SU-DHL-6 (cell line): ENCODE measurements around the gene MFSD6.

Source experiments
- H2AFZ ChIP-seq: fragments of 200-600 bp; sonication (generic); 2 replicates; pipeline ENCODE4 v1.6.1; 2014; ENCODE audit warnings: low read depth, mild to moderate bottlenecking, moderate library complexity, mixed read lengths, antibody characterized with exemption, low read length; ENCODE audit not compliant: severe bottlenecking
- H3F3A ChIP-seq: fragments of 200-600 bp; shearing (Covaris generic); 2 replicates; pipeline ENCODE4 v1.6.0; 2016; ENCODE audit warnings: antibody characterized with exemption, mild to moderate bottlenecking; ENCODE audit not compliant: insufficient read depth
- H3K27ac ChIP-seq: fragments of 200-600 bp; sonication (generic); 2 replicates; pipeline ENCODE4 v1.5.1; 2016; ENCODE audit warnings: low read depth, mild to moderate bottlenecking, low read length, moderate library complexity, mixed read lengths
- H3K27me3 ChIP-seq: fragments of 200-600 bp; sonication (generic), shearing (Covaris generic); 2 replicates; pipeline ENCODE4 v1.6.0; 2014; ENCODE audit warnings: mild to moderate bottlenecking, low read length
- H3K36me3 ChIP-seq: fragments of 200-600 bp; sonication (generic); 2 replicates; pipeline ENCODE4 v1.6.1; 2014; ENCODE audit warnings: mild to moderate bottlenecking, low read length, mixed read lengths
- H3K4me2 ChIP-seq: fragments of 300-600, 200-600 bp; shearing (Covaris generic), sonication (generic); 2 replicates; pipeline ENCODE4 v1.6.0; 2014; ENCODE audit warnings: low read length, low read depth, mild to moderate bottlenecking; ENCODE audit not compliant: poor library complexity, severe bottlenecking
- H3K4me3 ChIP-seq: fragments of 200-600 bp; sonication (generic); 2 replicates; pipeline ENCODE4 v1.5.1; 2014; ENCODE audit warnings: antibody characterized with exemption, low read length, mild to moderate bottlenecking, mixed read lengths; ENCODE audit not compliant: insufficient read depth, poor library complexity, severe bottlenecking
- H3K79me2 ChIP-seq: fragments of 200-600 bp; sonication (generic); 2 replicates; pipeline ENCODE4 v1.6.1; 2014; ENCODE audit warnings: mild to moderate bottlenecking, low read length, moderate library complexity; ENCODE audit not compliant: insufficient read depth
- H3K9ac ChIP-seq: fragments of 200-600 bp; sonication (generic); 2 replicates; pipeline ENCODE4 v1.7.0; 2014; ENCODE audit warnings: mild to moderate bottlenecking, low read length
- H3K9me2 ChIP-seq: fragments of 200-600 bp; sonication (generic); replicated peaks from 2 replicates; pipeline ENCODE4 v1.6.1; 2014; ENCODE audit warnings: low read length; ENCODE audit not compliant: insufficient read depth
- H3K9me3 ChIP-seq: fragments of 200-600 bp; sonication (generic); 2 replicates; pipeline ENCODE4 v1.6.1; 2014; ENCODE audit warnings: low read length, mixed read lengths; ENCODE audit not compliant: insufficient read depth
- H4K20me1 ChIP-seq: fragments of 200-600 bp; sonication (generic); 2 replicates; pipeline ENCODE4 v1.6.1; 2014; ENCODE audit warnings: low read depth, mild to moderate bottlenecking, antibody characterized with exemption, low read length, moderate library complexity, mixed read lengths
- EZH2phosphoT487 ChIP-seq: fragments of 200-600 bp; sonication (generic), shearing (Covaris generic); conservative IDR thresholded peaks from 2 replicates; pipeline ENCODE4 v1.6.1; 2018; ENCODE audit warnings: mild to moderate bottlenecking, antibody characterized with exemption, low read length, moderate library complexity, mixed read lengths
- TF ChIP-seq, protein P1 (sequence below): fragments of 200-600 bp; sonication (generic); IDR thresholded peaks from one replicate; pipeline ENCODE4 v1.5.1; 2017; ENCODE audit warnings: antibody characterized with exemption, mild to moderate bottlenecking, low read length, moderate library complexity; ENCODE audit not compliant: insufficient read depth, poor library complexity, severe bottlenecking

MFSD6 gene

DNA sequence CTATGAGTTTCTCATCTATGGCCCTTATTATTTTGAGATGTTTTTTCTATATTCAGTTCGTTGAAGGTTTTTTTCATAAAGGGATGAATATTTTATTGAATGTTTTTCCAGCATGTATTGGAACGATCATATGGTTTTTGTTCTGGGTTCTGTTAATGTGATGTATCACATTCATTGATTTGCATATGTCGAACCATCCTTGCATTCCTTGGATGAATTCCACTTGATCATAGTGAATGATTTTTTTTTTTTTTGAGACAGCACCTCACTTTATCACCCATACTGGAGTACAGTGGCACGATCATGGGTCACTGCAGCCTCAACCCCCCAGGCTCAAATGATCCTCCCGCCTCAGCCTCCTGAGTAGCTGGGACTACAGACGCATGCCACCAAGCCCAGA lies 131.9 kb downstream of the MFSD6 start:
- Histone ChIP-seq H3K36me3 (peaks cover 19% of the 10 kb centered on the region), H3K27ac (no peak overlapping the region), H3K9me3 (peaks cover 14% of the 10 kb centered on the region; the same call in 1 of the 2 replicates), H3K9ac (no peak overlapping the region), H3K4me3 (no peak overlapping the region), H3K9me2 (no peaks in the 10 kb centered on the region), H3K4me2 (no peak overlapping the region), H3F3A (no peaks in the 10 kb centered on the region), H3K27me3 (no peaks in the 10 kb centered on the region), H3K79me2 (peaks cover 21% of the 10 kb centered on the region; the same call in 1 of the 2 replicates), H4K20me1 (no peaks in the 10 kb centered on the region), H2AFZ (no peak overlapping the region)
- no peak for TF ChIP-seq EZH2phosphoT487
- TF ChIP-seq, protein P1, sequence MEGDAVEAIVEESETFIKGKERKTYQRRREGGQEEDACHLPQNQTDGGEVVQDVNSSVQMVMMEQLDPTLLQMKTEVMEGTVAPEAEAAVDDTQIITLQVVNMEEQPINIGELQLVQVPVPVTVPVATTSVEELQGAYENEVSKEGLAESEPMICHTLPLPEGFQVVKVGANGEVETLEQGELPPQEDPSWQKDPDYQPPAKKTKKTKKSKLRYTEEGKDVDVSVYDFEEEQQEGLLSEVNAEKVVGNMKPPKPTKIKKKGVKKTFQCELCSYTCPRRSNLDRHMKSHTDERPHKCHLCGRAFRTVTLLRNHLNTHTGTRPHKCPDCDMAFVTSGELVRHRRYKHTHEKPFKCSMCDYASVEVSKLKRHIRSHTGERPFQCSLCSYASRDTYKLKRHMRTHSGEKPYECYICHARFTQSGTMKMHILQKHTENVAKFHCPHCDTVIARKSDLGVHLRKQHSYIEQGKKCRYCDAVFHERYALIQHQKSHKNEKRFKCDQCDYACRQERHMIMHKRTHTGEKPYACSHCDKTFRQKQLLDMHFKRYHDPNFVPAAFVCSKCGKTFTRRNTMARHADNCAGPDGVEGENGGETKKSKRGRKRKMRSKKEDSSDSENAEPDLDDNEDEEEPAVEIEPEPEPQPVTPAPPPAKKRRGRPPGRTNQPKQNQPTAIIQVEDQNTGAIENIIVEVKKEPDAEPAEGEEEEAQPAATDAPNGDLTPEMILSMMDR, result no peak

DNA sequence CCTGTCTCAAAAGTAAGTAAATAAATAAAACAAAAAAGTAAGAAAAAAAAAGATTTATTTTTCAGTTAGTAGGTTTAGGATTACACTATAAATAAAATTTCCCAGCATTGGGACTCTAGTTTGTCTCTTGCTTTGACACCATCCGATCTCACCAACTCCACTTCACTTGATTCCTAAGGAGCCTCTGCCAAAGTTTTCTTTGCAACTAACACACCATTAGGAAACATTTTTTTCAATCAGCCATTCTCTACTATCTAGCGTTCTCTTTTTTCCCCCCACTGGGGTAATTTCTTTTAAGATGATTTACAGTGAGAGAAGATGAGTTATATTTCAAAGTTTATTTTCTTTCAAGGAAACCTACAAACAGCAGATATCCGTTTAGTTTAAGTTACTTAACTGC lies 136.9 kb downstream of the MFSD6 start:
- no peaks in the 10 kb centered on the region for H4K20me1 ChIP-seq
- TF ChIP-seq, protein P1, result no peak
- no peaks in the 10 kb centered on the region for H3K27me3 ChIP-seq

DNA sequence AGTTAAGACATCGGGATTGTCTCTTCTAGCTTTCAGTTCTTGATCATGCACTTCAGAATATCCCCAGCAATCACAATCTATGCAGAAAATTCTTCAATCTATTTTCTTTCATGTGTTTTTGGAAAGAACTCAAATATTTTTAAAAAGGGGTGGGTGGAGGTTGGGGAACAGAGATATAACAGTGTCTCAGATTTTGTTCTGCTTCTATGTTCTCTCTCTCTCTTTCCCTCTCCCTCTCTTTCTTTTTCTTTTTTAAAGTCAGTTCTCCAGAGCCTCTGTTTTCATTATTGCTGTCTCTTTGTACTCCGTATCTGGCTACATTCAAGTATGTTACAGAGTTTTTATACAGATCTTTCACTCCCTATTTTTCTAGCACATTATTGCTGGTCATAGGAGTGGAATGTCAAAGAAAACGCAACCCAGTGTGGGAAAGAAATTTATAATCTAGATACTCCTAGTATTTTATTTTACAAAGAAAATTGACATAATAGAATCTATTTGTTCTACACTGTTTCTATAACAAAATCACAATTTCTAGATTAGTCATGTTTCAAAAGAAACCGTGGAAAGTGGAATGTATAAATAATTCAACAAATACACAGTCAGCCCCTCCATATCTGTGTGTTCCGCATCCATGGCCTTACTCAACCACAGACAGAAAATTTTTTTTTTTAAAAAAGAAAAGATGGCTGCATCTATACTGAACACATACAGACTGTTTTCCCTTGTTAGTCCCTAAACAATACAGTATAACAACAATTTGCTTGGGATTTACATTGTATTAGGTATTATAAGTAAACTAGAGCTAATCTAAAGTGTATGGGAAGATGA lies 137.6 kb downstream of the MFSD6 start:
- Histone ChIP-seq H3F3A (no peaks in the 10 kb centered on the region), H3K9me3 (peaks cover under 1% of the 10 kb centered on the region; the same call in 1 of the 2 replicates), H3K9ac (no peak overlapping the region), H3K79me2 (peaks cover 15% of the 10 kb centered on the region; the same call in 1 of the 2 replicates), H3K36me3 (peaks cover 5% of the 10 kb centered on the region), H3K27me3 (no peaks in the 10 kb centered on the region), H3K27ac (no peak overlapping the region), H3K4me3 (no peak overlapping the region), H2AFZ (no peak overlapping the region), H3K9me2 (no peaks in the 10 kb centered on the region), H3K4me2 (no peak overlapping the region), H4K20me1 (no peaks in the 10 kb centered on the region)
- no peak for TF ChIP-seq EZH2phosphoT487
- TF ChIP-seq, protein P1, result no peak

More for the DNA sequence above, 136.9 kb downstream of the MFSD6 start:
- no peaks in the 10 kb centered on the region for H3F3A ChIP-seq
- H2AFZ ChIP-seq, result no peak overlapping the region
- H3K79me2 ChIP-seq, result peaks cover 15% of the 10 kb centered on the region; the same call in 1 of the 2 replicates
- H3K36me3 ChIP-seq, result peaks cover 9% of the 10 kb centered on the region
- no peaks in the 10 kb centered on the region for H3K9me2 ChIP-seq
- no peak overlapping the region for H3K4me2 ChIP-seq
- no peak overlapping the region for H3K9ac ChIP-seq
- H3K27ac ChIP-seq, result no peak overlapping the region
- no peak overlapping the region for H3K4me3 ChIP-seq
- H3K9me3 ChIP-seq, result peaks cover 7% of the 10 kb centered on the region; the same call in 1 of the 2 replicates
